H1 (cell line): ENCODE results near the gene KCTD15. TPM values are rescaled to one million over a fixed set of nuclear protein-coding genes. Genes with fewer than 3 reads are reported as not detected.

Experiments
- ASH2L ChIP-seq: fragments of 200-600, 300-600 bp; sonication (generic); IDR thresholded peaks from one replicate; pipeline ENCODE4 v1.7.1; 2017; ENCODE audit warnings: low read length
- BACH1 ChIP-seq: IDR thresholded peaks from 2 replicates; pipeline ENCODE4 v1.6.1; 2012; ENCODE audit warnings: low read length, improper control_type of control experiment
- CTCF ChIP-seq, 3 experiments: IDR thresholded peaks; 1 replicate in 2 of 3; 2 replicates in 1 of 3; pipeline versions ENCODE4 v1.5.1 to v1.6.1; 2011; ENCODE audit warnings: low read length in 3 of 3, mild to moderate bottlenecking in 3 of 3, inconsistent platforms in 2 of 3, low read depth in 1 of 3, moderate library complexity in 1 of 3; ENCODE audit not compliant: insufficient read depth in 1 of 3; ENCODE audit errors: control extremely low read depth in 1 of 3
- EP300 ChIP-seq, 2 experiments: IDR thresholded peaks; 1 replicate in 1 of 2; 2 replicates in 1 of 2; pipeline ENCODE4 v1.6.1; 2011 to 2012; ENCODE audit warnings: low read depth in 2 of 2, low read length in 2 of 2, mild to moderate bottlenecking in 2 of 2, borderline replicate concordance in 1 of 2, inconsistent platforms in 1 of 2, moderate library complexity in 1 of 2
- FOSL1 ChIP-seq: IDR thresholded peaks from 2 replicates; pipeline ENCODE4 v1.6.1; 2011; ENCODE audit warnings: mild to moderate bottlenecking, low read depth, low read length, moderate library complexity; ENCODE audit not compliant: insufficient read depth
- JUND ChIP-seq: IDR thresholded peaks from 2 replicates; pipeline ENCODE4 v1.6.1; 2011; ENCODE audit warnings: mild to moderate bottlenecking, improper control_type of control experiment, low read length
- KDM5A ChIP-seq: fragments of 200-600 bp; IDR thresholded peaks from 2 replicates; pipeline ENCODE4 v1.7.1; 2012; ENCODE audit warnings: mild to moderate bottlenecking, low read length, inconsistent platforms, mixed read lengths
- MAX ChIP-seq: IDR thresholded peaks from 2 replicates; pipeline ENCODE4 v1.6.1; 2012; ENCODE audit warnings: inconsistent platforms
- NANOG ChIP-seq: IDR thresholded peaks from 2 replicates; pipeline ENCODE4 v1.6.1; 2011; ENCODE audit warnings: low read length, low read depth, mild to moderate bottlenecking, inconsistent platforms; ENCODE audit not compliant: insufficient read depth, poor library complexity, severe bottlenecking
- NRF1 ChIP-seq: IDR thresholded peaks from 2 replicates; pipeline ENCODE4 v1.6.1; 2011; ENCODE audit warnings: mild to moderate bottlenecking, low read depth, low read length, improper control_type of control experiment
- PHF8 ChIP-seq: fragments of 200-600 bp; sonication (generic); conservative IDR thresholded peaks from 2 replicates; pipeline ENCODE4 v1.7.1; 2012; ENCODE audit warnings: low read depth, mild to moderate bottlenecking, inconsistent platforms, low read length, moderate library complexity
- RAD21 ChIP-seq, 2 experiments: IDR thresholded peaks in 1 of 2; conservative IDR thresholded peaks in 1 of 2; 2 replicates each; pipeline ENCODE4 v1.6.1; 2011; ENCODE audit warnings: low read depth in 2 of 2, low read length in 2 of 2, improper control_type of control experiment in 1 of 2, inconsistent platforms in 1 of 2, mild to moderate bottlenecking in 1 of 2, moderate library complexity in 1 of 2
- RFX5 ChIP-seq: IDR thresholded peaks from 2 replicates; pipeline ENCODE4 v1.6.1; 2011; ENCODE audit warnings: low read depth, low read length, improper control_type of control experiment, borderline replicate concordance
- RNF2 ChIP-seq: fragments of 200-900, 300-1000 bp; sonication (generic); IDR thresholded peaks from 2 replicates; pipeline ENCODE4 v1.7.1; 2016; ENCODE audit warnings: borderline replicate concordance, low read depth, mild to moderate bottlenecking, antibody characterized with exemption, low read length; ENCODE audit not compliant: poor library complexity, severe bottlenecking; ENCODE audit errors: missing control alignments
- RXRA ChIP-seq: IDR thresholded peaks from 2 replicates; pipeline ENCODE4 v1.6.1; 2011; ENCODE audit warnings: low read depth, mild to moderate bottlenecking, low read length, moderate library complexity; ENCODE audit not compliant: insufficient read depth
- SIRT6 ChIP-seq: IDR thresholded peaks from one replicate; pipeline ENCODE4 v1.7.1; 2012; ENCODE audit warnings: low read length, inconsistent platforms
- SP1 ChIP-seq: IDR thresholded peaks from 2 replicates; pipeline ENCODE4 v1.6.1; 2011; ENCODE audit warnings: low read depth, low read length
- SP4 ChIP-seq: IDR thresholded peaks from 2 replicates; pipeline ENCODE4 v1.6.1; 2012; ENCODE audit warnings: low read length, inconsistent platforms
- polyA plus RNA-seq, 7 experiments: library from polyadenylated mRNA; depleted of rRNA in 3 of 7; stranded (reverse) in 5 of 7; unstranded in 2 of 7; fragments of >200 nt in 5 of 7; fragments of 200-250 nt in 2 of 7; gene quantifications; 1 replicate in 5 of 7; 2 replicates in 1 of 7; 4 replicates in 1 of 7; pipeline versions ENCODE4 v1.2.1 to v1.2.3, GENCODE V29; 2011 to 2013; ENCODE audit warnings: missing spikeins in 2 of 7, mixed read lengths in 2 of 7
- total RNA-seq: library from RNA; stranded (reverse); fragmentation: NEBNext Ultra II Directional; extraction: Animal tissue kit (Norgen Biotek cat#: 25700); gene quantifications from 2 replicates; pipeline ENCODE4 v1.2.1, GENCODE V29; 2021

KCTD15 gene
- total and polyA plus RNA-seq, 2 of the 8 experiments (the other 6 are each of a cell fraction or from before 2014, with no cell fraction given), result 25.1 to 27.0 TPM

GRCh38 chr19:33795370-33796163, 1.1 kb upstream of the KCTD15 start (continued):
- no peak for TF ChIP-seq RXRA
- no peak for TF ChIP-seq NANOG
- peak; percentile 34 to 69; a peak in 3 of 4 replicates for TF ChIP-seq RAD21 (IDR thresholded peaks at IDR 0.05 in 1 of 2, conservative IDR thresholded peaks at IDR 0.05 in 1 of 2; ENCODE audit: low read depth in 2 of 2, low read length in 2 of 2)
- TF ChIP-seq FOSL1, result no peak
- peak; percentile 66 for TF ChIP-seq MAX
- TF ChIP-seq RNF2, result no peak
- peak in 1 of 2 experiments; percentile 96; a peak in 1 of 3 replicates for TF ChIP-seq EP300 (IDR thresholded peaks at IDR 0.05; ENCODE audit: borderline replicate concordance in 1 of 2, low read depth in 2 of 2, low read length in 2 of 2)
- TF ChIP-seq SP1, result no peak
- TF ChIP-seq KDM5A, result no peak
- peak; percentile 46; the same call in 1 of the 2 replicates for TF ChIP-seq BACH1
- TF ChIP-seq ASH2L, result no peak
- peak; percentile 57 to 93 (median 61) for TF ChIP-seq CTCF (IDR thresholded peaks at IDR 0.05; ENCODE audit: control extremely low read depth in 1 of 3, insufficient read depth in 1 of 3, low read depth in 1 of 3, low read length in 3 of 3)
- TF ChIP-seq SP4, result no peak
- no peak for TF ChIP-seq RFX5
- TF ChIP-seq NRF1, result no peak
- TF ChIP-seq SIRT6, result no peak
- TF ChIP-seq PHF8, result no peak; the same call in none of the 2 replicates
- TF ChIP-seq JUND, result peak; percentile 20; the same call in 1 of the 2 replicates
